ENCODE data around the gene ACSF2. TPM values are rescaled to one million over a fixed set of nuclear protein-coding genes. Genes with fewer than 3 reads are reported as not detected.
A peak's percentile ranks its signal among the peaks of the same experiment; 100 is the strongest.

The ACSF2 gene
- total and polyA plus RNA-seq, 2 of the 13 experiments (the other 11 are each of a cell fraction or from before 2014, with no cell fraction given), result 87.3 to 109 TPM

GRCh38 chr17:50482516-50482915, 56.5 kb downstream of the ACSF2 start (continued):
- TF ChIP-seq ARID5B (CRISPR knock-in tag; IDR thresholded peaks at IDR 0.05), result peak; percentile 43; the same call in 1 of the 2 replicates
- TF ChIP-seq ZNF432 (CRISPR knock-in tag; IDR thresholded peaks at IDR 0.05; ENCODE audit: borderline replicate concordance), result no peak
- no peak for TF ChIP-seq ZNF383 (CRISPR knock-in tag; IDR thresholded peaks at IDR 0.05; ENCODE audit: borderline replicate concordance)
- TF ChIP-seq ZMAT3 (CRISPR knock-in tag; conservative IDR thresholded peaks at IDR 0.05), result 0 out of 2 replicates have a peak, but pooled peaks have one; percentile 32
- TF ChIP-seq HNF1B (CRISPR knock-in tag; IDR thresholded peaks at IDR 0.05), result peak; percentile 70; the same call in 1 of the 2 replicates
- TF ChIP-seq PTBP1 (IDR thresholded peaks at IDR 0.05; ENCODE audit: low read depth, low read length, poor library complexity, severe bottlenecking), result no peak
- TF ChIP-seq MIER2 (CRISPR knock-in tag; IDR thresholded peaks at IDR 0.05), result peak; percentile 66
- TF ChIP-seq ZNF570 (CRISPR knock-in tag; IDR thresholded peaks at IDR 0.05; ENCODE audit: borderline replicate concordance), result no peak
- TF ChIP-seq ZNF883 (CRISPR knock-in tag; IDR thresholded peaks at IDR 0.05; ENCODE audit: not compliant biosample characterization), result no peak
- no peak for TF ChIP-seq ZHX1 (CRISPR knock-in tag; IDR thresholded peaks at IDR 0.05; ENCODE audit: low read depth)
- TF ChIP-seq DZIP1 (CRISPR knock-in tag; IDR thresholded peaks at IDR 0.05), result no peak
- no peak for TF ChIP-seq CBX1 (IDR thresholded peaks at IDR 0.05; ENCODE audit: low read depth)
- TF ChIP-seq DR1 (CRISPR knock-in tag; IDR thresholded peaks at IDR 0.05), result peak; percentile 45; the same call in 1 of the 2 replicates
- no peak for TF ChIP-seq ZNF615 (CRISPR knock-in tag; IDR thresholded peaks at IDR 0.05; ENCODE audit: borderline replicate concordance)
- TF ChIP-seq RARA (CRISPR knock-in tag; IDR thresholded peaks at IDR 0.05), result peak; percentile 69; the same call in 1 of the 2 replicates
- no peak for TF ChIP-seq E2F5 (CRISPR knock-in tag; conservative IDR thresholded peaks at IDR 0.05)
- TF ChIP-seq ARID2 (CRISPR knock-in tag; IDR thresholded peaks at IDR 0.05; ENCODE audit: borderline replicate concordance), result no peak
- no peak for TF ChIP-seq ZSCAN25 (CRISPR knock-in tag; IDR thresholded peaks at IDR 0.05)

All from HepG2 (cell line).